Panc1 (cell line): Measurements from ENCODE around the gene ALKBH3. TPM values are rescaled to one million over a fixed set of nuclear protein-coding genes. Genes with fewer than 3 reads are reported as not detected.

Experiments used
- ATAC-seq: fragments of 200-7000 bp; cut with Tn5 transposase; 2 replicates; pipeline ENCODE4 v1.9.1; 2020; ENCODE audit warnings: mild to moderate bottlenecking, moderate library complexity
- BruUV-seq: library from RNA; stranded (reverse); fragments of 400-500 nt; replicated peaks from 2 replicates; lab custom pipeline; 2021; lab: Mats Ljungman, UMichigan
- CTCF ChIA-PET: fragments of 300-600 bp; sonication (Branson Sonifier 250); formaldehyde crosslinking; loops from one replicate; lab custom pipeline; 2022; ENCODE audit warnings: antibody characterized with exemption; lab: Charles Lee
- POLR2A ChIA-PET: fragments of 300-600 bp; sonication (Branson Sonifier 250); formaldehyde crosslinking; loops from one replicate; lab custom pipeline; 2022; ENCODE audit warnings: antibody characterized with exemption; lab: Charles Lee
- DNase-seq: peaks from one replicate; pipeline ENCODE4 v3.0.0-alpha.2; 2010; ENCODE audit warnings: low read depth, low spot score
- H3K27ac ChIP-seq: 2 replicates; pipeline ENCODE4 v1.5.1; 2011; ENCODE audit warnings: mild to moderate bottlenecking, low read length, inconsistent platforms
- H3K27me3 ChIP-seq: fragments of 200-500 bp; sonication (Bioruptor generic); 2 replicates; pipeline ENCODE4 v1.6.0; 2014; ENCODE audit warnings: low read length, inconsistent platforms; ENCODE audit not compliant: control insufficient read depth, insufficient read depth
- H3K36me3 ChIP-seq: fragments of 200-500 bp; sonication (Bioruptor generic); 2 replicates; pipeline ENCODE4 v1.5.1; 2014; ENCODE audit warnings: inconsistent platforms, mild to moderate bottlenecking, low read length, moderate library complexity; ENCODE audit not compliant: control insufficient read depth, insufficient read depth
- H3K4me1 ChIP-seq: 2 replicates; pipeline ENCODE4 v1.5.1; 2011; ENCODE audit warnings: inconsistent platforms, mild to moderate bottlenecking, low read length, moderate library complexity; ENCODE audit not compliant: control insufficient read depth, insufficient read depth
- H3K4me3 ChIP-seq, 2 experiments: 2 replicates each; pipeline ENCODE4 v1.5.1; 2011 to 2012; ENCODE audit warnings: low read depth in 2 of 2, low read length in 2 of 2, mild to moderate bottlenecking in 2 of 2, inconsistent platforms in 1 of 2, moderate library complexity in 1 of 2
- H3K9me3 ChIP-seq: fragments of 200-500 bp; sonication (Bioruptor generic); 2 replicates; pipeline ENCODE4 v1.5.1; 2014; ENCODE audit warnings: low read depth, mild to moderate bottlenecking, inconsistent platforms, low read length, moderate library complexity; ENCODE audit not compliant: control insufficient read depth, insufficient read depth
- CTCF ChIP-seq: fragments of 450-650 bp; IDR thresholded peaks from 2 replicates; pipeline ENCODE4 v1.5.1; 2017; ENCODE audit warnings: mild to moderate bottlenecking
- POLR2AphosphoS5 ChIP-seq: IDR thresholded peaks from 2 replicates; pipeline ENCODE4 v1.6.1; 2012; ENCODE audit warnings: mild to moderate bottlenecking, low read depth, low read length, moderate library complexity
- SIN3A ChIP-seq: IDR thresholded peaks from 2 replicates; pipeline ENCODE4 v1.6.1; 2012; ENCODE audit warnings: low read depth, mild to moderate bottlenecking, low read length, moderate library complexity, borderline replicate concordance; ENCODE audit not compliant: insufficient read depth
- TCF7L2 ChIP-seq: IDR thresholded peaks from 2 replicates; pipeline ENCODE4 v1.6.1; 2011; ENCODE audit warnings: mild to moderate bottlenecking, low read depth, low read length, inconsistent platforms
- in situ Hi-C: cut with HindIII; loops from 2 replicates; pipeline ENCODE4 v1.10.0; 2016; ENCODE audit warnings: low sequenced_read_pairs, low pct_unique_long_range_greater_than_20kb
- intact Hi-C: fragments of 100-400 bp; cut with micrococcal nuclease; formaldehyde crosslinking; loops from one replicate; pipeline ENCODE4 v1.10.0; 2022; ENCODE audit not compliant: unreplicated experiment
- total RNA-seq: library from RNA; stranded (reverse); gene quantifications from one replicate; pipeline ENCODE4 v1.2.1, GENCODE V29; 2021; ENCODE audit not compliant: unreplicated experiment
- TF ChIP-seq, protein P1 (sequence below), 2 experiments: IDR thresholded peaks; 2 replicates each; pipeline ENCODE4 v1.6.1; 2011 to 2012; ENCODE audit warnings: low read depth in 2 of 2, control low read depth in 1 of 2, low read length in 1 of 2, mild to moderate bottlenecking in 1 of 2, moderate library complexity in 1 of 2; ENCODE audit not compliant: insufficient read depth in 1 of 2

The ALKBH3 gene
- total RNA-seq, 1 experiment from 2014 or later = 34.4 TPM

GRCh38 chr11:43968719-43969118, 88.1 kb downstream of the ALKBH3 start:
- ChIA-PET CTCF (no interaction called here), POLR2A (no interaction called here)
- no peak for TF ChIP-seq TCF7L2
- no peak for TF ChIP-seq CTCF
- TF ChIP-seq, protein P1, sequence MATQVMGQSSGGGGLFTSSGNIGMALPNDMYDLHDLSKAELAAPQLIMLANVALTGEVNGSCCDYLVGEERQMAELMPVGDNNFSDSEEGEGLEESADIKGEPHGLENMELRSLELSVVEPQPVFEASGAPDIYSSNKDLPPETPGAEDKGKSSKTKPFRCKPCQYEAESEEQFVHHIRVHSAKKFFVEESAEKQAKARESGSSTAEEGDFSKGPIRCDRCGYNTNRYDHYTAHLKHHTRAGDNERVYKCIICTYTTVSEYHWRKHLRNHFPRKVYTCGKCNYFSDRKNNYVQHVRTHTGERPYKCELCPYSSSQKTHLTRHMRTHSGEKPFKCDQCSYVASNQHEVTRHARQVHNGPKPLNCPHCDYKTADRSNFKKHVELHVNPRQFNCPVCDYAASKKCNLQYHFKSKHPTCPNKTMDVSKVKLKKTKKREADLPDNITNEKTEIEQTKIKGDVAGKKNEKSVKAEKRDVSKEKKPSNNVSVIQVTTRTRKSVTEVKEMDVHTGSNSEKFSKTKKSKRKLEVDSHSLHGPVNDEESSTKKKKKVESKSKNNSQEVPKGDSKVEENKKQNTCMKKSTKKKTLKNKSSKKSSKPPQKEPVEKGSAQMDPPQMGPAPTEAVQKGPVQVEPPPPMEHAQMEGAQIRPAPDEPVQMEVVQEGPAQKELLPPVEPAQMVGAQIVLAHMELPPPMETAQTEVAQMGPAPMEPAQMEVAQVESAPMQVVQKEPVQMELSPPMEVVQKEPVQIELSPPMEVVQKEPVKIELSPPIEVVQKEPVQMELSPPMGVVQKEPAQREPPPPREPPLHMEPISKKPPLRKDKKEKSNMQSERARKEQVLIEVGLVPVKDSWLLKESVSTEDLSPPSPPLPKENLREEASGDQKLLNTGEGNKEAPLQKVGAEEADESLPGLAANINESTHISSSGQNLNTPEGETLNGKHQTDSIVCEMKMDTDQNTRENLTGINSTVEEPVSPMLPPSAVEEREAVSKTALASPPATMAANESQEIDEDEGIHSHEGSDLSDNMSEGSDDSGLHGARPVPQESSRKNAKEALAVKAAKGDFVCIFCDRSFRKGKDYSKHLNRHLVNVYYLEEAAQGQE (IDR thresholded peaks at IDR 0.05; ENCODE audit: insufficient read depth in 1 of 2, low read depth in 2 of 2, low read length in 1 of 2) = no peak
- H3K4me1 ChIP-seq = no peaks in the 10 kb centered on the region
- no peaks in the 10 kb centered on the region for H3K9me3 ChIP-seq
- no TSS peak for BruUV-seq
- DNase-seq (no peak), ATAC-seq (no peak)
- intact Hi-C loops (no loop called here), in situ Hi-C loops (no loop called here)
- H3K36me3 ChIP-seq = no peaks in the 10 kb centered on the region
- no peak overlapping the region for H3K27ac ChIP-seq
- H3K27me3 ChIP-seq = peaks cover 7% of the 10 kb centered on the region; the same call in 1 of the 2 replicates
- no peak overlapping the region for H3K4me3 ChIP-seq

- intact Hi-C loops (no loop called here), in situ Hi-C loops (no loop called here)
- no peaks in the 10 kb centered on the region for H3K4me1 ChIP-seq
- POLR2A ChIA-PET = no interaction called here
- no peak for ATAC-seq
- TF ChIP-seq, protein P1 (IDR thresholded peaks at IDR 0.05; ENCODE audit: insufficient read depth in 1 of 2, low read depth in 2 of 2, low read length in 1 of 2) = no peak
- TF ChIP-seq TCF7L2 (no peak), SIN3A (no peak), POLR2AphosphoS5 (no peak), CTCF (no peak)
- no peak overlapping the region for H3K27ac ChIP-seq
- H3K27me3 ChIP-seq = peaks cover 7% of the 10 kb centered on the region; the same call in 1 of the 2 replicates
- DNase-seq = no peak
- H3K4me3 ChIP-seq = no peak overlapping the region
- BruUV-seq = no TSS peak
- CTCF ChIA-PET = interaction anchor here (0.6 kb wide), 1 partner anchor 10 kb away, joined by 6 read pairs; no protein-coding TSS in a partner anchor
- H3K9me3 ChIP-seq = no peaks in the 10 kb centered on the region; the same call in 1 of the 2 replicates
- H3K36me3 ChIP-seq = no peaks in the 10 kb centered on the region
Measured at GRCh38 chr11:43969543-43969942, 88.9 kb downstream of the ALKBH3 start.

Other genes starting within 250 kb of the ALKBH3 start
- 106 TPM for gene HSD17B12, start 200.1 kb upstream of the ALKBH3 start, total RNA-seq
- 0.41 TPM for gene C11orf96, start 61.8 kb downstream of the ALKBH3 start, total RNA-seq
- not detected for gene ACCSL, start 167.2 kb downstream of the ALKBH3 start, total RNA-seq
- 38.0 TPM for gene ACCS, start 185.4 kb downstream of the ALKBH3 start, total RNA-seq
- 57.5 TPM for gene EXT2, start 214.8 kb downstream of the ALKBH3 start, total RNA-seq